Stimulated activated CD4-positive, alpha-beta T cell treated with anti-CD3 and anti-CD28 coated beads, Interleukin-2, amount 100 ng/mL, for 24 hours (primary cell): ENCODE measurements around the gene CEACAM1.
"Not testable (repeated sequence)": the region's sequence is repeated elsewhere in the genome, so short reads cannot be mapped to it uniquely, and the experiment has no call there.

Source experiments
- DNase-seq, 2 donors: peaks; one replicate each; pipeline ENCODE4 v3.0.0-alpha.2; 2020

CEACAM1 gene

GRCh38 chr19:42508892-42509444, 19.3 kb downstream of the CEACAM1 start:
- no peak for DNase-seq

- DNase-seq, result no peak
These were observed 23.2 kb downstream of the CEACAM1 start for GRCh38 chr19:42505066-42505465.

- DNase-seq, result no peak
These were observed 26.5 kb downstream of the CEACAM1 start for GRCh38 chr19:42501733-42502132.

GRCh38 chr19:42501243-42501642, 27.0 kb downstream of the CEACAM1 start:
- not testable (repeated sequence) for DNase-seq

- no peak for DNase-seq
These were observed 30.0 kb downstream of the CEACAM1 start for GRCh38 chr19:42498169-42498757.

- no peak for DNase-seq
These were observed 30.7 kb downstream of the CEACAM1 start for GRCh38 chr19:42497492-42498168.

GRCh38 chr19:42496460-42497133, 31.7 kb downstream of the CEACAM1 start:
- DNase-seq, result no peak

- DNase-seq, result no peak
These were observed 32.6 kb downstream of the CEACAM1 start for GRCh38 chr19:42495663-42496062.

- DNase-seq, result no peak
These were observed 34.0 kb downstream of the CEACAM1 start for GRCh38 chr19:42494321-42494720.

GRCh38 chr19:42488783-42489521, 39.3 kb downstream of the CEACAM1 start:
- no peak for DNase-seq

GRCh38 chr19:42487798-42488178, 40.5 kb downstream of the CEACAM1 start:
- DNase-seq, result no peak

GRCh38 chr19:42487032-42487797, 41.1 kb downstream of the CEACAM1 start:
- no peak for DNase-seq

- DNase-seq, result not testable (repeated sequence)
These were observed 43.2 kb downstream of the CEACAM1 start for GRCh38 chr19:42485036-42485435.

- no peak for DNase-seq
These were observed 47.8 kb downstream of the CEACAM1 start for GRCh38 chr19:42480335-42481095.

- no peak for DNase-seq
These were observed 48.5 kb downstream of the CEACAM1 start for GRCh38 chr19:42479736-42480135.

- no peak for DNase-seq
These were observed 49.4 kb downstream of the CEACAM1 start for GRCh38 chr19:42478765-42479311.

- no peak for DNase-seq
These were observed 50.3 kb downstream of the CEACAM1 start for GRCh38 chr19:42477933-42478332.

- no peak for DNase-seq
These were observed 51.2 kb downstream of the CEACAM1 start for GRCh38 chr19:42477117-42477516.

GRCh38 chr19:42475366-42475765, 52.9 kb downstream of the CEACAM1 start:
- no peak for DNase-seq

GRCh38 chr19:42474743-42475142, 53.5 kb downstream of the CEACAM1 start:
- DNase-seq, result no peak

GRCh38 chr19:42473686-42474085, 54.6 kb downstream of the CEACAM1 start:
- no peak for DNase-seq
